VCaP (cell line): Measurements from ENCODE around the gene FER.

Experiments used
- H3K27ac ChIP-seq: fragments of 450-650 bp; 2 replicates; pipeline ENCODE4 v1.5.1; 2017
- TF ChIP-seq, protein P1 (sequence below): fragments of 450-650 bp; conservative IDR thresholded peaks from 2 replicates; pipeline ENCODE4 v1.5.1; 2017; ENCODE audit warnings: mild to moderate bottlenecking, moderate library complexity

Gene FER

DNA sequence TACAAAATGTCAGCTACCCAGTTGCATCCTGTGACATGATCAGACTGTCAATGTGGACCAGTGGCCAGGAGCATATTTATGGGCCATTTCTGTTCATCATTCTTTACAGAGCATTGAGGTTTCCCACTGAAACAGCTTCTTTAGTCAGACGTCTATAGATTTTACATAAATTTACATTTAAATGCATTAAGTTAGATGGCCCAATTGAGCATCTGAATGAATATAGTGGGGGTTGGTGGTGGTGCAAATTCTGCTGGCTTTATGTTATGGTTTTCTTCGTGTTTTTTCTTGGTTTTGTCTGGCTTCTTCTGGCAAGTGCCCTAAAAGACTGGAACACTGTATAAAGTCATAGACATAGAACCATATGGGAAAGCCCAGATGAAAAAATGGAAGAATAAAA, 448.0 kb downstream of the FER start:
- no peak overlapping the region for H3K27ac ChIP-seq
- TF ChIP-seq, protein P1, sequence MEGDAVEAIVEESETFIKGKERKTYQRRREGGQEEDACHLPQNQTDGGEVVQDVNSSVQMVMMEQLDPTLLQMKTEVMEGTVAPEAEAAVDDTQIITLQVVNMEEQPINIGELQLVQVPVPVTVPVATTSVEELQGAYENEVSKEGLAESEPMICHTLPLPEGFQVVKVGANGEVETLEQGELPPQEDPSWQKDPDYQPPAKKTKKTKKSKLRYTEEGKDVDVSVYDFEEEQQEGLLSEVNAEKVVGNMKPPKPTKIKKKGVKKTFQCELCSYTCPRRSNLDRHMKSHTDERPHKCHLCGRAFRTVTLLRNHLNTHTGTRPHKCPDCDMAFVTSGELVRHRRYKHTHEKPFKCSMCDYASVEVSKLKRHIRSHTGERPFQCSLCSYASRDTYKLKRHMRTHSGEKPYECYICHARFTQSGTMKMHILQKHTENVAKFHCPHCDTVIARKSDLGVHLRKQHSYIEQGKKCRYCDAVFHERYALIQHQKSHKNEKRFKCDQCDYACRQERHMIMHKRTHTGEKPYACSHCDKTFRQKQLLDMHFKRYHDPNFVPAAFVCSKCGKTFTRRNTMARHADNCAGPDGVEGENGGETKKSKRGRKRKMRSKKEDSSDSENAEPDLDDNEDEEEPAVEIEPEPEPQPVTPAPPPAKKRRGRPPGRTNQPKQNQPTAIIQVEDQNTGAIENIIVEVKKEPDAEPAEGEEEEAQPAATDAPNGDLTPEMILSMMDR, result no peak

DNA sequence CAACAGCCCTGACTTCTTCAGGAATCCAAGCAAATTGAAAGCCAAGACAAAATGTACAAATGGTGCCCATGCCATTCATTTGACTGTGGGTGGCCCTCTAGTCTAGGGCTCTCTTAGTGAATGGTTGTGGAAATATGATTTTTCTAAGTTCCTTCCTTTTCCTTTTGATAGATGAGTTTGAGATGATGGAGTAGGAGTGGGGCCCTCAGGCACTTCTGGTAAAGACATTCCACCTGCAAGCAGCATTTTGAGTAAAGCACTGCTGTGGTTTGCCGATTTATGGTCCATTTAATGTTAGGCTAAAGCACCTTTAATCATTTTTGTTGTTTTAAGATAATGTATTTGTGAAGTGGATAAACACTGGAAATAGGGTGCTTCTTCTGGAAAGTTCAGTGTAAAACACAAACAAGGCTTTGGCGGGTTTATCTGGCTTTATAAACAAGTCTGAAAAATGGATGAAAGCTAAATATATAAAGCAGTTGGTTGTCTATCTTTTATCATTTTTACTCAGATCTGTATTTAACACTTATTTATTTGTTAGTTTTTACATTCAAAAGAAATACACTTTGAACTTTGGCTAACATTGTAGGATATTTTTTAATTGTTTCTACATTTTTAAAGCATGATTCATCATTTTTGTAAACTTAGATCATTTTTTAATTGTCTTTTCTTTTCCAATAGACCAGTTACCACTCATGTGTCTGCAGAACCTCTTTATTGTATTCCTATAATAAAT, 448.6 kb downstream of the FER start:
- no peak overlapping the region for H3K27ac ChIP-seq
- TF ChIP-seq, protein P1, result no peak

DNA sequence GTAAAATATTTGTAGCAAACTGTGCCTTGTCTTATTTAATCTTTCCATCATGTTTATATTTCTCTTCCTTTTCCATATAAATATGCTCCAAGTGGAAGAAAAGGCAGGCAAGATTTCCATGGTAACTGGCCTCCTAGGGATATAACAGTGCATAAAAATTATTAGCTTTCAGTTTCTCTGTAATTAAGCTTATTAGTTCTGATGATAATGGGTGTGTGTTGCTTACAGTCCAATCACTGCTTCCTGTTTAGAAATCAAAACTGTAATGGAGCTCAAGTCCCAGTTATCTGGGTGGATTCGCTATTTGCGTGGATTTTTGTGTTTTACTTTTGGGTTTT, 449.1 kb downstream of the FER start:
- TF ChIP-seq, protein P1, result no peak
- H3K27ac ChIP-seq, result no peak overlapping the region

DNA sequence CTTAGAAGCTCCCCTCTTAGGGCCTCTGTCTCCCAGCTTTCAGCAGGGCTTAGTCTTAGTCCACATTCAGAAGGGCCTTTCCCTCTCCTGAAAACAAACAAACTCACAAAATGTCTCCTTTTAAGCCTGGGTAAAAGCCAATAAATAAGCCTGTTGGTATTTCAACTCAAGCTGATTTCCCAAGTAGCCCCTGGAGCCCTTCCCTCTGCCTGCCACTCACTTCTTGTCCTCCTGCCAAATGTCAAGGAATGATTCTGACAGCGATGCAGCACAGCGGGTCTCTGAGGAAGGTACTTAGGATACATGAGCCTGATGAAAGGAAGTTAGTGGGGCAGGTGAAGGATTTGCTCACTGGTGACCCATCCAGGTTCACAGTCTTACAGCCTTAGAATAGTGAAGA, 451.6 kb downstream of the FER start:
- TF ChIP-seq, protein P1, result no peak
- no peak overlapping the region for H3K27ac ChIP-seq

DNA sequence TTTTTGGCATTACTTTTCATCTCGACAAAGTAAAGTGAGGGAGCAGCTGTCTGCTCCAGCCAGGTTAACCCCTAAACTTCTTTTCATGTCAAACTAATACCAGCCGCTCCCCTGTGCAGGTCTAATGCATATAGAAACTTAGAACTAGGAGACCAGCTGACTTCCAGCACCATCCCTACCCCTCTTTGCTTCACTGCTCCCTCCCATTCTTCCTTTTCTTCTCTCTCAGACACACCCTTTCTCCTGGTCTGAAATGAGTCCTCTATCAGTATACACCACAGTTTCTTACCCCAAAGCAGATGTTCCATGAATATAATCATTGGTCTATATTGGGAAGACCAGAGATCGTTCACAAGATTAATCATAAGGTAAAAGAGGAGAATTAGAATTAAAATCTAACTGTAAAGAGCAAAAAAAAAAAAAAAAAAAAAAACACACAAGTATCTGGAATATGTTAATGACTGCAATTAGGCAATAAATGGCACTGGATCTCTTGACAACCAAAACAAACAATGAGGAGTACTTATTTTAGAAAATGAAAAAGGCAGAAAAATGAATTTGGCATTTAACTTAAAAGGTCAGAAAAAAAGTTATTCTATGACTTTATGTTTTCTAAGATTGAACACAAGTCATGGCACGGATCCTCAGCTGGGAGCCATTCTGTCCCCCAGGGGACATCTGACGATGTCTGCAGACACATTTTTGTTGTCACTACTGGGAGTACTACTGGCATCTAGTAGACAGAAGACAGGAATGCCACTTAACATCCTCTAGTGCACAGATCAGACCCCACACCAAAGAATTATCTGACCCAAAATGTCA, 452.3 kb downstream of the FER start:
- TF ChIP-seq, protein P1, result no peak
- H3K27ac ChIP-seq, result no peak overlapping the region

DNA sequence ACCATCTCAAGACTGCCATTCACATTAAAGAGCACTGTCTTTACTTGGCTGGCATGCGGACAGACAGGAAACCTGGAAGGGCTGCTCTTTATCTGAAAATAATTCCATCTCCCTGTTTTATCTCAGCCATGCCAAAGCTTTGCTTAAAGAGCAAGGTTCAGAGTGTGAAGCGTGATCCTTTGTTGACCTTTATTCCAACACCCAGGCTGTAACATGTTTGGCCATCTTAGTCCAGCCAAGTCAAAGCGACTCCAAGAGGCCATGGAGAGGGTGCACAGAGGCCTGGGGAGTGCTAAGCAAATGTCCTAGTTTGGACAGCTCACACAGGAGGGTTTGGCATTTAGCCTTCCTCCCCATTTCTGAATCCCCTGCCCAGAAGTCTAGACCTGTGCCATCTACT, 467.3 kb downstream of the FER start:
- TF ChIP-seq, protein P1, result no peak

DNA sequence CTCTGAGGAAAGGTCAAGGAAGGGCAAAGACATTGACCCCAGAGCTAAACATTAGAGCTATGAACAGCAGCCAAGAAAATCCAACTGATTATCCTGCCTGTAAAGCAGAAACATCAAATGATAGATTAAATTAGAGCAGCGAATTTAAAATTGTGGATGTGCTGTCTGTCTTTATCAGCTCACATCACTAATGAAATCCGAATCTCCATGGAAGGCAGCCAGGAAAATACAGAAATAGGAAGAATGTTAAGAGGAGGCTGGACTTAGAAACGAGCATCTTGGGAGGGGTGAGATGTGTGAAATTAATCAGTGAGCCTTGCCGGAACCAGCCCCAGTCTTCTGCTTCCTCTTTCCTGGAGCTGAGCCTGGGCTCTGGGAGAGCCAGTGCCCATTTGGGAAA, 471.1 kb downstream of the FER start:
- TF ChIP-seq, protein P1, result no peak
- H3K27ac ChIP-seq, result no peak overlapping the region

More for the DNA sequence above, 467.3 kb downstream of the FER start:
- H3K27ac ChIP-seq, result no peak overlapping the region
